Measurements from ENCODE around the gene PTTG1IP2.

PTTG1IP2 gene

GRCh38 chr7:90483251-90483650 is 13.8 kb downstream of the PTTG1IP2 start:
- TF ChIP-seq CTCF (IDR thresholded peaks at IDR 0.05; ENCODE audit: low read depth, low read length) (no peak), EZH2phosphoT487 (IDR thresholded peaks at IDR 0.05; ENCODE audit: low read depth) (no peak)
- H3K9ac ChIP-seq (ENCODE audit: low read length) = no peak overlapping the region
- no peaks in the 10 kb centered on the region for H3K79me2 ChIP-seq (ENCODE audit: low read length)
- no peak overlapping the region for H3K4me2 ChIP-seq (ENCODE audit: low read length)
- H4K20me1 ChIP-seq (ENCODE audit: insufficient read depth, low read length) = no peaks in the 10 kb centered on the region
- no peak overlapping the region for H3K27ac ChIP-seq (ENCODE audit: low read length)
- no peaks in the 10 kb centered on the region for H3K9me3 ChIP-seq (ENCODE audit: insufficient read depth, low read length)
- H3K4me3 ChIP-seq (ENCODE audit: low read length) = no peak overlapping the region
- no peaks in the 10 kb centered on the region for H3K4me1 ChIP-seq (ENCODE audit: low read length)
- no peaks in the 10 kb centered on the region for H3K36me3 ChIP-seq (replicated peaks; ENCODE audit: low read depth, low read length)
- no peak overlapping the region for H2AFZ ChIP-seq (ENCODE audit: low read depth, low read length)
- H3K27me3 ChIP-seq (ENCODE audit: low read depth, low read length) = no peaks in the 10 kb centered on the region

- Histone ChIP-seq H4K20me1 (ENCODE audit: insufficient read depth, low read length) (no peaks in the 10 kb centered on the region), H3K27me3 (ENCODE audit: low read depth, low read length) (no peaks in the 10 kb centered on the region), H3K79me2 (ENCODE audit: low read length) (no peaks in the 10 kb centered on the region), H3K36me3 (replicated peaks; ENCODE audit: low read depth, low read length) (no peaks in the 10 kb centered on the region), H3K9ac (ENCODE audit: low read length) (no peak overlapping the region), H3K4me1 (ENCODE audit: low read length) (no peaks in the 10 kb centered on the region), H3K4me2 (ENCODE audit: low read length) (no peak overlapping the region), H3K27ac (ENCODE audit: low read length) (no peak overlapping the region), H2AFZ (ENCODE audit: low read depth, low read length) (no peak overlapping the region), H3K4me3 (ENCODE audit: low read length) (no peak overlapping the region), H3K9me3 (ENCODE audit: insufficient read depth, low read length) (no peaks in the 10 kb centered on the region)
- TF ChIP-seq CTCF (IDR thresholded peaks at IDR 0.05; ENCODE audit: low read depth, low read length) = no peak
- no peak for TF ChIP-seq EZH2phosphoT487 (IDR thresholded peaks at IDR 0.05; ENCODE audit: low read depth)
Measured at GRCh38 chr7:90484706-90485105, 15.3 kb downstream of the PTTG1IP2 start.

GRCh38 chr7:90485734-90486316 is 16.4 kb downstream of the PTTG1IP2 start:
- Histone ChIP-seq H3K36me3 (replicated peaks; ENCODE audit: low read depth, low read length) (no peaks in the 10 kb centered on the region), H3K9ac (ENCODE audit: low read length) (no peak overlapping the region), H3K9me3 (ENCODE audit: insufficient read depth, low read length) (no peaks in the 10 kb centered on the region), H3K27me3 (ENCODE audit: low read depth, low read length) (no peaks in the 10 kb centered on the region), H3K27ac (ENCODE audit: low read length) (no peak overlapping the region), H3K4me3 (ENCODE audit: low read length) (no peak overlapping the region), H2AFZ (ENCODE audit: low read depth, low read length) (no peak overlapping the region), H3K4me1 (ENCODE audit: low read length) (no peaks in the 10 kb centered on the region), H3K79me2 (ENCODE audit: low read length) (no peaks in the 10 kb centered on the region), H4K20me1 (ENCODE audit: insufficient read depth, low read length) (no peaks in the 10 kb centered on the region), H3K4me2 (ENCODE audit: low read length) (no peak overlapping the region)
- TF ChIP-seq EZH2phosphoT487 (IDR thresholded peaks at IDR 0.05; ENCODE audit: low read depth) (no peak), CTCF (IDR thresholded peaks at IDR 0.05; ENCODE audit: low read depth, low read length) (no peak)

- Histone ChIP-seq H2AFZ (ENCODE audit: low read depth, low read length) (no peak overlapping the region), H3K4me3 (ENCODE audit: low read length) (no peak overlapping the region), H3K9ac (ENCODE audit: low read length) (no peak overlapping the region), H3K27ac (ENCODE audit: low read length) (no peak overlapping the region), H3K4me1 (ENCODE audit: low read length) (no peaks in the 10 kb centered on the region), H3K9me3 (ENCODE audit: insufficient read depth, low read length) (no peaks in the 10 kb centered on the region), H3K79me2 (ENCODE audit: low read length) (no peaks in the 10 kb centered on the region), H3K27me3 (ENCODE audit: low read depth, low read length) (no peaks in the 10 kb centered on the region), H3K4me2 (ENCODE audit: low read length) (no peak overlapping the region), H3K36me3 (replicated peaks; ENCODE audit: low read depth, low read length) (no peaks in the 10 kb centered on the region), H4K20me1 (ENCODE audit: insufficient read depth, low read length) (no peaks in the 10 kb centered on the region)
- no peak for TF ChIP-seq EZH2phosphoT487 (IDR thresholded peaks at IDR 0.05; ENCODE audit: low read depth)
- TF ChIP-seq CTCF (IDR thresholded peaks at IDR 0.05; ENCODE audit: low read depth, low read length) = no peak
Measured at GRCh38 chr7:90487808-90488207, 18.4 kb downstream of the PTTG1IP2 start.
